ENCODE data around the gene C4BPA.

C4BPA gene

DNA sequence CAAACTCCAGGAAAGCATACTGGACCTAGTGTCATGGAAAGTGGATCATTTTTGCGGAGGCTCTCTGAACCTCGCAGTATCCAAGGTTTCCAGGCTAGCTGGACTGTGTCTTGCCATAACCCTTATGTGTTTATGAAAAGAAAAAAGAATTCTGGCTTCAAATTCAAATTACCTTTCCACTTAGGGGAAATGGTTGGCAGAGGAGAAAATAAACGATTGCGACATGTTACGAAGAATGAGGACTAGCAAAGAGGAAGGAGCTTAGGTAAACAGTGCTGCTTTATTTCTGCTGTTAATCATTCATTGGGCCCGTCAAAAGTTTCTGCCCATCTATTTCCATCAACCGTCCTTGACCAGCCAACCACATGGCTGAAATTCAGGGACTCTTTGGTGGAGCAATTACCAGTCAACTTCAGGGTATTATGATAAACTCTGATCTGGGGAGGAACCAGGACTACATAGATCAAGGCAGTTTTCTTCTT lies at the start of gene C4BPA:
Gene C4BPA, plus strand, starts transcription at position 342 of the 482 bp plus-strand sequence. CDS start 8,793 bp downstream, outside the sequence.
- no peak within 1 kb of the TSS for H3K4me3 ChIP-seq (ENCODE audit: low read length)
- DNase-seq (ENCODE audit: low read depth), result peak; percentile 4
- TF ChIP-seq, protein P1, sequence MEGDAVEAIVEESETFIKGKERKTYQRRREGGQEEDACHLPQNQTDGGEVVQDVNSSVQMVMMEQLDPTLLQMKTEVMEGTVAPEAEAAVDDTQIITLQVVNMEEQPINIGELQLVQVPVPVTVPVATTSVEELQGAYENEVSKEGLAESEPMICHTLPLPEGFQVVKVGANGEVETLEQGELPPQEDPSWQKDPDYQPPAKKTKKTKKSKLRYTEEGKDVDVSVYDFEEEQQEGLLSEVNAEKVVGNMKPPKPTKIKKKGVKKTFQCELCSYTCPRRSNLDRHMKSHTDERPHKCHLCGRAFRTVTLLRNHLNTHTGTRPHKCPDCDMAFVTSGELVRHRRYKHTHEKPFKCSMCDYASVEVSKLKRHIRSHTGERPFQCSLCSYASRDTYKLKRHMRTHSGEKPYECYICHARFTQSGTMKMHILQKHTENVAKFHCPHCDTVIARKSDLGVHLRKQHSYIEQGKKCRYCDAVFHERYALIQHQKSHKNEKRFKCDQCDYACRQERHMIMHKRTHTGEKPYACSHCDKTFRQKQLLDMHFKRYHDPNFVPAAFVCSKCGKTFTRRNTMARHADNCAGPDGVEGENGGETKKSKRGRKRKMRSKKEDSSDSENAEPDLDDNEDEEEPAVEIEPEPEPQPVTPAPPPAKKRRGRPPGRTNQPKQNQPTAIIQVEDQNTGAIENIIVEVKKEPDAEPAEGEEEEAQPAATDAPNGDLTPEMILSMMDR (IDR thresholded peaks at IDR 0.05; ENCODE audit: insufficient read depth, low read depth, low read length, missing control alignments), result no peak

DNA sequence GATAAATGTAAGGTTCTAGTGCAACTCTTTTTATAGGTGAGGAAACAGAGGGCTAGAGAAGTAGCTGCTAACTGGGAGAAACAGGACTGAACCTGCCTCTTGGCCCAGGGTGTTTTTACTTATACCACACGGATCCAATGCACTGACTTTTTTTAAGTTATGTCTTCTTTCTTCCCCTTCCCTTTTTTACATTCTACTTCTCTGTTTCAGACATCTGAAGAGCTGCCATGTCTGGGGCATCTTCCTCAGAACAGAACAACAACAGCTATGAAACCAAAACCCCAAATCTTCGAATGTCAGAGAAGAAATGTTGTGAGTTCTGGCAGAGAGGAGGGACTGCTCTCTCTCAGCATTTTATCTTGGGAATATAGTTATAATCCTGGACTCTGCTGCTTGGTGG lies 49.5 kb upstream of the C4BPA start:
- H3K4me3 ChIP-seq (ENCODE audit: low read length), result no peak overlapping the region
- no peak for DNase-seq (ENCODE audit: low read depth)
- TF ChIP-seq, protein P1 (IDR thresholded peaks at IDR 0.05; ENCODE audit: insufficient read depth, low read depth, low read length, missing control alignments), result no peak

DNA sequence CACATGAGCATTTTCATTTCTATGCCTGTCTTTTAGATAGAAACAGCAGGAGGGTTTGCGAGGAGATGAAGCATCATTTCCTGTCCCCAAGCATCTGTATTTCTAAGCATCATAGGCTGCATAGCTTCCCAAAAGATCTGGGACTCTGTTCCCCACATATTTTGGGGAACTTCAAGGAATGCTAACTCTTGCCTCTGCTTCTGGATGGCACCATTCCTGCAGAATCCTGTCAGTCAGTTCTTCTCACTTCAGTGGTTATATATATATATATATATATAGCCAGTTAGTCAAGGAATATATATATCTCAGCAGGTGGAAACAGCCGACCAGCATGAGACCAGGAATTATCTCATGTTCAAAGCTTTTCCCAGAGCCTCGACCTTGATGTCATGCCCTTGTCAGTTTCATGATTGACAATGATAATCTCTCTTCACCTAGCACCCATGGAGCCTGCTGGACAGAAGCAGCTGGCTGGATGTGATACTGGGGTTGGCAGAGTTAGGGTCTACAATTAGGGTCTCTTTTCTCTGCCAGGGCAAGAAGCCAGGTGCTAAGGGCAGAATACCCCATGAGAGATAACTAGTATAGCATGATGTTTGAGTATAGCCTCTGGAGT lies 48.5 kb upstream of the C4BPA start:
- TF ChIP-seq, protein P1 (IDR thresholded peaks at IDR 0.05; ENCODE audit: insufficient read depth, low read depth, low read length, missing control alignments), result no peak
- no peak overlapping the region for H3K4me3 ChIP-seq (ENCODE audit: low read length)
- no peak for DNase-seq (ENCODE audit: low read depth)

DNA sequence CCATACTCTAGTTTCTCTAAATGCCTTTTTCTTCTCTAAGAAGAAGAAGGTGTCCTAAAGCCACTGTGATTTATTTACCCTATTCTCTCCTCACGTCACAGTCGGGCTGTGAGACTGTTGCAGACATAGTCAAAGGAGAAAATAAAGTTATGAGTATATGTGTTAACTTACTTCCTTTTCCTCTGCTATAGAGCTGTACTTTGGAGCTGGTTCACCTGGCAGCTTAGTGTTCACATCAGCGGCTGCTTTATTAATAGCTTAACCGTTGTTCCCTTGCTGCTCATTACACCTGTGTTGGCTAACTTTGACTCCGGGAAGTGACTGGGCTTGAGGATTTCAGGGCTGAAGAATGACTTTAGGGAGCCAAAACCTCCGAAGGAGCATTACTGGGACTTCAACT lies 47.4 kb upstream of the C4BPA start:
- TF ChIP-seq, protein P1 (IDR thresholded peaks at IDR 0.05; ENCODE audit: insufficient read depth, low read depth, low read length, missing control alignments), result no peak

DNA sequence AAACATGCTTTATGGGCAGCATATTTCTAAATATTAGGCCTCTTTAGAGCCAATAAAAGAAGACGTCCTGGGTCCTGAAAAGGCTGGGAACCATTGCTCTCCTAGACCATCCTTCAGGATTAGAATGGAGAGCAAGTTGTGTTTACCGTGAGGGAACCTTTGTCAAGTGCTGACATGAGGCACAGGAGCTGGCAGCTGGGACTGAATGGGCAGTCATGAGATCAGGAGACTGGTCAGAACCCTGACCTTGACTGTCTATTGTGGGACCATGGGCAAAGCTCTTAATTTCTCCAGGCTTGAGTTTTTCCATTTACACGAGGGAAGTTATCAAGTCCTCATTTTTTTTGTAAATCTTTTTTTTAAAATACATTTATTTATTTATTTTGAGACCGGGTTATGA lies 45.8 kb upstream of the C4BPA start:
- TF ChIP-seq, protein P1 (IDR thresholded peaks at IDR 0.05; ENCODE audit: insufficient read depth, low read depth, low read length, missing control alignments), result no peak
- no peak overlapping the region for H3K4me3 ChIP-seq (ENCODE audit: low read length)
- DNase-seq (ENCODE audit: low read depth), result no peak

More for the DNA sequence above, 47.4 kb upstream of the C4BPA start:
- no peak overlapping the region for H3K4me3 ChIP-seq (ENCODE audit: low read length)
- DNase-seq (ENCODE audit: low read depth), result no peak

DNA sequence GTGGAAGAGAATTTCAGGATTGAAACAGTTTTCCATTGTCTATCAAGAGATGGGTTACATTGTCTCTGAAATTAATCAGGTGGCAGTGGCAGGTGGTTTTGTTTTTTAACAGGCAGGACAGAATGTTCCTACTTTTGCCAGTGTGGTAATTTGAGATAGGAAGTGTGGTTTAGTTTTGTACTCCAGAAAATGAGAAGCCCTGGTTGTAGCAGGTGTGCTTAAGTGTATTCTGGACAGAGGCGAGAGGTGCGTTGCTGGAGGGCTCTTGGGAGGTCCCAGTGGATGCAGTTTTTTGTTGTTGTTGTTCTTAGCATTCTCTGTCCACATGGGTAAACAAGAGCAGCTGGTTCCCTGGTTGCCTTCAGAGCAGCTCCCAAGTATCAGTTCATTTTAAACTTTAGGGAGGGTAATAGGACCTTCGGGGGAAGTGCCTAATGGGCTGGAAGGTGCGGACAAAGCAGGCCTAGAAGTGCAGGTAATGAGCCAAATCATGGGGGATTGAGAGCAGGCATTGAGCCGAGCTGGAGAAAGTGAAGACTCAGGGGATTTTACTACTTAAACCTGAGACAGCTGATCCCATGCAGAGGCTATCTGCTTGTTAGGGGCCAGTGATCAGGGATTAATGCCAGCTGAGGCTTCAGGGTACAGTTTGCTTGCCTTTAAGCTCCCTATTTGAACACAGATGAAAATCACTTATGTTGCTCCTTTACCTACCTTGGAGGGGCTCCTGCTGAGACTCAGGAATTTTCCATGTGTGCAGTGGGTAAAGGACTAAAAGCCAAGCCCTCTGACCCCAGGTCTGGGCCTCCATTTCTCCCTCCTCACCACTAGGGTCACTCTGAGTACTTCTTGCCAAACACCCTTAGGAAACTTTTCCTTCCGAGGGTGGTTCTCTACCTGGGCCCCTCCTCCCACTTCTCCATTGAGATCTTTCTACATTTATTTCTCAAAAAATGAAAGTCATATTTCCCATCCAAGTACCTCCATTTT lies 44.9 kb upstream of the C4BPA start:
- no peak overlapping the region for H3K4me3 ChIP-seq (ENCODE audit: low read length)
- TF ChIP-seq, protein P1 (IDR thresholded peaks at IDR 0.05; ENCODE audit: insufficient read depth, low read depth, low read length, missing control alignments), result peak; percentile 2
- DNase-seq (ENCODE audit: low read depth), result no peak
